Measurements from ENCODE around the gene ITGB3. TPM values are rescaled to one million over a fixed set of nuclear protein-coding genes. Genes with fewer than 3 reads are reported as not detected.
A peak's percentile ranks its signal among the peaks of the same experiment; 100 is the strongest.

ITGB3 gene
- total RNA-seq, 1 experiment from 2014 or later, result 0.68 TPM

DNA sequence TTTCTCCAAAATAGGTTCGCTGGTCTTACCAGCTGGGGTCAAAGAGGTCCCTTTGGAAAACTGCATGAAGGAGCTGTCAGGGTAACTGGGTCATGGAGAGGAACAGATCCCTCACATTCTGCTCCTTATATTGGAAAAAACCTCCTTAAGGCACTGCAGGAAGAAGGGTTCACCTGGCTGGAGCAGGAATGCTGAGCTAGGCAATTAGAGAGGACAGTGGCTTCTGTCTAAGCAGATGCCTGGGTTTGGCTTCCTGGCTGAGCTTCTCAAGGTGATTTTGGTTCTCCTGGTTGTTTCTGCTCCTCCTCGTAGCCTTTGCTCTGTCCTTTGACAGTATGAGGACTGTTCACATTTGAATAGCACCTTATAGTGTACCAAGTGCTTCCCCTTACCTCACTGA is 19.6 kb downstream of the ITGB3 start:
- intact Hi-C loops (cut with micrococcal nuclease; ENCODE audit: unreplicated experiment), result no loop called here
- peaks cover 25% of the 10 kb centered on the region for H3K4me1 Mint-ChIP-seq (ENCODE audit: low read depth, unreplicated experiment)
- no peak overlapping the region for H3K27ac Mint-ChIP-seq (ENCODE audit: unreplicated experiment)
- CTCF ChIA-PET, result no interaction called here
- peaks cover 13% of the 10 kb centered on the region for H3K27me3 Mint-ChIP-seq (ENCODE audit: unreplicated experiment)
- peaks cover 6% of the 10 kb centered on the region for H3K9me3 Mint-ChIP-seq (ENCODE audit: low read depth, unreplicated experiment)
- DNase-seq, result no peak
- H3K36me3 Mint-ChIP-seq (ENCODE audit: insufficient read depth, unreplicated experiment), result no peaks in the 10 kb centered on the region
- TF ChIP-seq, protein P1, sequence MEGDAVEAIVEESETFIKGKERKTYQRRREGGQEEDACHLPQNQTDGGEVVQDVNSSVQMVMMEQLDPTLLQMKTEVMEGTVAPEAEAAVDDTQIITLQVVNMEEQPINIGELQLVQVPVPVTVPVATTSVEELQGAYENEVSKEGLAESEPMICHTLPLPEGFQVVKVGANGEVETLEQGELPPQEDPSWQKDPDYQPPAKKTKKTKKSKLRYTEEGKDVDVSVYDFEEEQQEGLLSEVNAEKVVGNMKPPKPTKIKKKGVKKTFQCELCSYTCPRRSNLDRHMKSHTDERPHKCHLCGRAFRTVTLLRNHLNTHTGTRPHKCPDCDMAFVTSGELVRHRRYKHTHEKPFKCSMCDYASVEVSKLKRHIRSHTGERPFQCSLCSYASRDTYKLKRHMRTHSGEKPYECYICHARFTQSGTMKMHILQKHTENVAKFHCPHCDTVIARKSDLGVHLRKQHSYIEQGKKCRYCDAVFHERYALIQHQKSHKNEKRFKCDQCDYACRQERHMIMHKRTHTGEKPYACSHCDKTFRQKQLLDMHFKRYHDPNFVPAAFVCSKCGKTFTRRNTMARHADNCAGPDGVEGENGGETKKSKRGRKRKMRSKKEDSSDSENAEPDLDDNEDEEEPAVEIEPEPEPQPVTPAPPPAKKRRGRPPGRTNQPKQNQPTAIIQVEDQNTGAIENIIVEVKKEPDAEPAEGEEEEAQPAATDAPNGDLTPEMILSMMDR (IDR thresholded peaks at IDR 0.05; ENCODE audit: unreplicated experiment), result no peak
- BruUV-seq (replicated peaks), result no TSS peak
- no peak overlapping the region for H3K4me3 Mint-ChIP-seq (ENCODE audit: low read depth, unreplicated experiment)

DNA sequence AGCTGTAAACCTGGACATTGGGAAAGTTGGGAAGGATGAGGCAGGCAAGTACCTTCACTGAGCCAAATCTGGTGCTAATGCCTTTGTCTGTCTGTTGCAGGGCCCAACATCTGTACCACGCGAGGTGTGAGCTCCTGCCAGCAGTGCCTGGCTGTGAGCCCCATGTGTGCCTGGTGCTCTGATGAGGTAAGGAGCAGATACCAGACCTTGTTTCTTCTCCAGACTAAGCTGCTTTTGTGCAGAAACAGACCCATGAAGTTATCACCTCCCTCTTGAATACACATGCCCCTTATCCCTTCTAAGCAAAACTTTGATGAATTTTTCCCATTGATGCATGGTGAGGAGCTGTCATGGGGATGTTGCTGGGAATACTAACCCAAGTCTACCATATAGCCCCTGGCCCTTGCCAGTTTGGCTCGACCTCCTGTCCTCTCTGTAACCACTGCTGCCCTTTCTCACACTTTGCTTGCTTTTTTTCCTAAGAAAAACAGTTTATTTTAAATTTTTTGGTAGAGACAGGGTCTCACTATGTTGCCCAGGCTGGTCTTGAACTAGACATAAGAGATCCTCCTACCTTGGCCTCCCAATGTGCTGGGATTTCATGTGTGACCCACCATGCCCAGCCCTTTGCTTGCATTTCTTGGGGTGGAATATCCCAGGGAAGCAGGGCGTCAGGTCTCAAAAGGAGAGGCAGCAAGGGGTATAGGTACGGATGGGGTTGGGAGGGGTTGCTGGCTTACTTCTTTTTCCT is 20.9 kb downstream of the ITGB3 start:
- DNase-seq, result no peak
- intact Hi-C loops (cut with micrococcal nuclease; ENCODE audit: unreplicated experiment), result no loop called here
- Mint-ChIP-seq H3K9me3 (ENCODE audit: low read depth, unreplicated experiment) (peaks cover 2% of the 10 kb centered on the region), H3K27me3 (ENCODE audit: unreplicated experiment) (peaks cover 7% of the 10 kb centered on the region), H3K27ac (ENCODE audit: unreplicated experiment) (peak overlapping the region; percentile 9), H3K4me3 (ENCODE audit: low read depth, unreplicated experiment) (no peak overlapping the region), H3K36me3 (ENCODE audit: insufficient read depth, unreplicated experiment) (no peaks in the 10 kb centered on the region), H3K4me1 (ENCODE audit: low read depth, unreplicated experiment) (peaks cover 33% of the 10 kb centered on the region)
- TF ChIP-seq, protein P1 (IDR thresholded peaks at IDR 0.05; ENCODE audit: unreplicated experiment), result no peak
- CTCF ChIA-PET, result interaction anchor here (0.5 to 1.0 kb wide), 4 partner anchors 17 to 982 kb away, joined by 3 to 4 read pairs (median 3); no protein-coding TSS in a partner anchor
- no TSS peak for BruUV-seq (replicated peaks)

DNA sequence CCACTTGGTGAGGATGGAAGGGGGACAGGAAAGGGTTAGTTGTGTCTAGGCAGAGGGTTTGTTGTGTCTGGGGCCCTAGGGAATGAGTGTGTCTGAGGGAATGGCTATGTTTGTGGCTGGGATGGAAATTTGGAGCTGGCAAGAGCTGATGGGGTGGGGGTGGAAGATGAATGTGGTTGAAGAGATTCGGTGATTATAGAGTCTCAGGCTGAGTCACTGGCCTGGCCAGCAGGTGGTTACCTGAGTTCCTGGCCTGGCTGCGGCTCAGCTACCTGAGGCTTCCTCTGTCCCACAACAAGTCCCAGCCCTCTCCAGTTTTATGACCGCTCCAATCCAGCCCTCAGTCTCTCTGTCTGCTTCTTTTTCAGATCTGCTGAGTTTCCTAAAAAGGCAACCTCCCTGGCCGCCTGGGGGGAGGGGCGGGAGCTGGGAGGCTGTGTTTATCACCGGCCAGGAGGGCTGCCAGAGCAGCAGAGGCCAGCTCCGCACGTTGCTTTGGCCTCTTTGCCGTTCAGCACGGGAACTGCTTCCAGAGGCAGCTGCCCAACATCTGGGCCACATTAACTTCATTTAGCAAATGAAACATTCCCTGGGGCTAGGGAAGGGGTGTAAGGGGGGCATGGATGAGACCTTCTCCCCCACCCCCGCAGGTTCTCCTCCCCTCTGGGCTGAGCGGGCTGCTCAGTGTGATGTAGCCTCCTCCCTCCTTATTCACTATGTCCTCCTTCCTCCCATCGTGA is 21.8 kb downstream of the ITGB3 start:
- CTCF ChIA-PET, result interaction anchor here (0.6 to 1.0 kb wide), 4 partner anchors 16 to 341 kb away, joined by 3 to 4 read pairs (median 4); no protein-coding TSS in a partner anchor
- TF ChIP-seq, protein P1 (IDR thresholded peaks at IDR 0.05; ENCODE audit: unreplicated experiment), result no peak
- Mint-ChIP-seq H3K27ac (ENCODE audit: unreplicated experiment) (peak overlapping the region; percentile 9), H3K9me3 (ENCODE audit: low read depth, unreplicated experiment) (no peaks in the 10 kb centered on the region), H3K4me1 (ENCODE audit: low read depth, unreplicated experiment) (peaks cover 37% of the 10 kb centered on the region), H3K27me3 (ENCODE audit: unreplicated experiment) (no peaks in the 10 kb centered on the region), H3K4me3 (ENCODE audit: low read depth, unreplicated experiment) (no peak overlapping the region), H3K36me3 (ENCODE audit: insufficient read depth, unreplicated experiment) (no peaks in the 10 kb centered on the region)
- BruUV-seq (replicated peaks), result no TSS peak
- peak; percentile 28 for DNase-seq
- intact Hi-C loops (cut with micrococcal nuclease; ENCODE audit: unreplicated experiment), result no loop called here

DNA sequence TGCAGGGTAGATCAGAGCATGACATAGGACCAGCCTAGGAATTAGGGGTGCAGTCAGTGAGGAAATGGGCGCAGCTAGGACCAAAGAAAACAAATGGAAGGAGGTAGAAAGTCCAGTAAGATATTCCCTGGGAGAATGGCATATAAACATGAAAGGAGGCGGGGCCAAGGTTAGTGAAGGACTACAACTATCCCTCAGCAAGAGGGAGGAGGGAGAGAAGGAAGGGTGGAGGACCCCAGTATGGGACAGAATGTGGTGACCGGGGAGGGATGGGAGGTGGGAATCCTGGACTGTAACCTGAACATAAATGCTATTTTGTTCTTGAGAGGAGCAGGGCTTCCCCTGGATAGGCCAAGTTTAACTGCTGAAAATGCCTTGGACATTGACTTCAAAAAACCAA is 22.8 kb downstream of the ITGB3 start:
- Mint-ChIP-seq H3K27ac (ENCODE audit: unreplicated experiment) (peak overlapping the region; percentile 2), H3K9me3 (ENCODE audit: low read depth, unreplicated experiment) (no peaks in the 10 kb centered on the region), H3K4me3 (ENCODE audit: low read depth, unreplicated experiment) (no peak overlapping the region), H3K36me3 (ENCODE audit: insufficient read depth, unreplicated experiment) (no peaks in the 10 kb centered on the region), H3K4me1 (ENCODE audit: low read depth, unreplicated experiment) (peaks cover 44% of the 10 kb centered on the region), H3K27me3 (ENCODE audit: unreplicated experiment) (no peaks in the 10 kb centered on the region)
- BruUV-seq (replicated peaks), result no TSS peak
- DNase-seq, result no peak
- TF ChIP-seq, protein P1 (IDR thresholded peaks at IDR 0.05; ENCODE audit: unreplicated experiment), result no peak
- CTCF ChIA-PET, result no interaction called here
- intact Hi-C loops (cut with micrococcal nuclease; ENCODE audit: unreplicated experiment), result no loop called here
